GM21390 (cell line): ENCODE measurements around the gene SAFB2.
A peak's percentile ranks its signal among the peaks of the same experiment; 100 is the strongest.

Experiments
- ATAC-seq: cut with Tn5 transposase; IDR thresholded peaks from one replicate; pipeline ENCODE4 v1.9.1; 2021; ENCODE audit not compliant: unreplicated experiment

SAFB2 gene

GRCh38 chr19:5622465-5623396 lies at the start of gene SAFB2, which contains the start of gene SAFB:
Gene SAFB2, minus strand, starts transcription at chr19:5622776. Its CDS starts 61 bp downstream, at chr19:5622715.
Gene SAFB, plus strand, starts transcription at chr19:5623083. Its CDS starts 123 bp downstream, at chr19:5623206.
- peak; percentile 72 for ATAC-seq

DNA sequence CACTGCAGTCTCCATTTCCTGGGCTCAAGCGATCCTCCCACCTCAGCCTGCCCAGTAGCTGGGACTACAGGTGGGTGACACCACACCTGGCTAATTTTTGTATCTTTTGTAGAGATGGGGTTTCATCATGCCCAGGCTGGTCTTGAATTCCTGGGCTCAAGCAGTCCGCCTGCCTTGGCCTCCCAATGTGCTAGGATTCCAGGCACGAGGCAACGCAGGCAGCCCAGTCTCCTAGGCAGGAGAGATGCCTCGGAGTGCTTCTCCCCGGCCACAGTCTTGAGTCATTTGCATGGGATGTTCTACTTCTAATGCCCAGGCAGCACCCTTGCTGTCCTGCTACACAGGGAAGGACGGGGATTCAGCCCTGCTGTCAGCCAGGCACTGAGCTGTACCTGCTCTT lies 49.0 kb upstream of the SAFB2 start:
- no peak for ATAC-seq

DNA sequence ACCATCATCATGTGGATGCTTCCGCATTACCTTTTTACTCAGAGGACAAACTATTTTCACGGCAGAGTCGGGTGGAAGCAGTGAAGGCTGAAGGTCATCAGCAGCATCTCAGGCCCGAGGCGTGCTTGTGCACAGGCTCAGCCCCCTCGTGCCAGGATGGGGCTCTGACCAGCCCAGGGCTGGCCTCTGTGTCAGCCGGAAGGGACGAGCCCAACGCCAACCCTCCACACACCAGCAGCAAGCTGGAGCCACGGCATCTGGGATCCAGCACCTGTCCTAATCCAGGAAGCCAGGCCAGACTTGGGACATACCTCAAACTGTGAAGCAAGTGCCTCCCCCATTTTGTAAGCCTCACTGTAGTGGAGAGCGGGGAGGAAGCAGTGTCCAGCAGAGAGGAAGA lies 46.6 kb upstream of the SAFB2 start:
- no peak for ATAC-seq

GRCh38 chr19:5667751-5668271 lies 45.2 kb upstream of the SAFB2 start:
- no peak for ATAC-seq

DNA sequence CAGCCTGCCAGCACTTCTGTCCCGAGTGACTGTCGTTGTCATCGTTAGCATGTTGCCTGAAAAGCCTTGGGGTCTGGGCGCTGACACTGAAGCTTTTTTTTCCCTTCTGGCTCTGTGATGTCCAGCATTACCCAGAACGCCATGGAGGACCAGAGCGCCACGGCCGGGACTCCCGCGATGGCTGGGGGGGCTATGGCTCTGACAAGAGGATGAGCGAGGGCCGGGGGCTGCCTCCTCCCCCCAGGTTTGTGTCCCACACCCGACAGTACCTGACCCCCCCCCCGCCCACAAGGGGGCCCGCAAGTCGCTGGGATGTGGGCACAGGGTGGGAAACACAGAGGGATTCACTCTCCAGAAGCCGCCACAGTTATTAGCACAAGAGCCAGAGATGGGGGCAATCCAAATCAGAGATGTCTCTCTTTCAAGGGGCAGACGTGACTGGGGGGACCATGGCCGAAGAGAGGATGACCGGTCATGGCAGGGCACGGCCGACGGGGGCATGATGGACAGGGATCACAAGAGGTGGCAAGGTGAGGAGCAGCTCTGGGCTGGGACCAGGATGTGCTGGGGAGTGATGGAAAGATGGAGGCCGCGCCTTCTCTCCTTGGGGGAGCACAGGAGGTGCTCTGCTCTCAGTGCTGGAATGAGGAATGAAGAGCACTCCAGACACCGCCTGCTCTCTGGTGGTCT lies 44.5 kb upstream of the SAFB2 start:
- ATAC-seq: no peak

DNA sequence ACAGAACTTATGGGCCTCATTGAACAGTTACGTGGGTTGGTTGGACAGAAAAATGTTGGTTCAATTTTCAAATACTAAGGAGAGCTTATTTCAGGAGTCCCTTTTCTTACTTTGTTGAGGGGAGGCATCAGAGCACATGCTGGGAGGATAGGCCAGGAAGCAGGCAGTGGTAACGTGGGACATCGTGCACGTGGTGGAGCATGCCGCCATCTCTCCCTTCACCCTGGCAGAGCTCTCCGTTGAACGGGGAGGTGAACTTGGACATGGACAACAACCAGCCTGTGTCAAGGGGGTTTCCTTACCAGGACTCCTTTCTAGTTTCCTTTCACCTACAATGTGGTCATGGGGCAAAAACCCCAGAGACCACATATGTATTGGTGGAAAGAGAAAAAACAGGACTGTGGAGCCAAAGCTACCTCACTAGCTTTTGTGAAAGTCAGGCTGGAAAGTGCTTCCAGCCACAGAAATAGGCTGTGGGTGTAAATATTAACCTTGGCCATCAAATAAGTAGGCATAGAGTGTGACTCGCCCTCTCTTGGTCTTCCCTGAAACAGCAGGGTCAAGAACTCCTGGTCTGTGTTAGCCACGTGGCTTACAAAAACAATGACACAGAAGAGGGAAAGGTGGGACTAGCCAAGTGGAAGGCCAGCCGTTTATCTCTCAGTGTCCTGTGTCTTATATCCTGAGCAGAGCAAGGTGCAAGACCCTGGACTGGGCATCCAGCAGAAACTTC lies 43.4 kb upstream of the SAFB2 start:
- ATAC-seq: no peak

GRCh38 chr19:5664515-5664914 lies 41.9 kb upstream of the SAFB2 start:
- ATAC-seq: no peak

DNA sequence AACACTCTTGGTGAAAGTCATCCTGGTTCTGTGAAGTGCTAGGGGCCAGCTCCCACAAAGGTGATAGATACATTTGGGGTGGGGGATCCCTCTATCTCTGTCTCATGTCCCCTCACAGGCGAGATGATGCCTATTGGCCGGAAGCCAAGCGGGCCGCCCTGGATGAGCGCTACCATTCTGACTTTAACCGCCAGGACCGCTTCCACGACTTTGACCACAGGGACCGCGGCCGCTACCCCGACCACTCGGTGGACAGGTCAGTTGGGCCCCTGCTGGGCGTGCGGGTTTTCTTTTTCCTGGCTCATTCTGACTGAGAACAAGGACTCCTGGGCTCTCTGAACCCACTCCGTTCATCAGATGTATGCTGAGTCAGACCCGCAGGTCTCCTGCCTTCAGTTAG lies 41.3 kb upstream of the SAFB2 start:
- ATAC-seq: no peak

- no peak for ATAC-seq
These were observed 38.9 kb upstream of the SAFB2 start for GRCh38 chr19:5661483-5661882.

GRCh38 chr19:5655412-5655811 lies 32.8 kb upstream of the SAFB2 start:
- ATAC-seq: no peak

GRCh38 chr19:5654931-5655330 lies 32.4 kb upstream of the SAFB2 start:
- ATAC-seq: no peak

DNA sequence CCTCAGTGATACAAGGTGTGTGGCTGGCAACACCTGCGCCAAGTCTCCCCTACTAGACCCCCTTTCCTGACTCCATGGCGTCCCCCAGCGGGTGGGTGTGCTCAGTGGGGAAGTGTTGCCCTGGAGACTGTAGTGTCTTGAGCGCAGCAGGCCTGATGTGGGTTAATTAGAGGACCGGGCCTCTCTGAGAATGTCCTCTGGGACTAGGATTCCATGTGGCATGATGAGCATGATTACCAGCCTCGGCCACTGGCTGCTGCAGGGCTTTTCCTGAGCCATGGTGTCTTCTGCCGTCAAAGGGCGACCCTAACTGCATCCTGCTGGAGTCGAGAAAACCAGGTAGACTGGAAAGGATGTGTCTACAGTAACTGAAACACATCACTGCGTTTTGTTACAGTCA lies 29.7 kb upstream of the SAFB2 start:
- no peak for ATAC-seq

DNA sequence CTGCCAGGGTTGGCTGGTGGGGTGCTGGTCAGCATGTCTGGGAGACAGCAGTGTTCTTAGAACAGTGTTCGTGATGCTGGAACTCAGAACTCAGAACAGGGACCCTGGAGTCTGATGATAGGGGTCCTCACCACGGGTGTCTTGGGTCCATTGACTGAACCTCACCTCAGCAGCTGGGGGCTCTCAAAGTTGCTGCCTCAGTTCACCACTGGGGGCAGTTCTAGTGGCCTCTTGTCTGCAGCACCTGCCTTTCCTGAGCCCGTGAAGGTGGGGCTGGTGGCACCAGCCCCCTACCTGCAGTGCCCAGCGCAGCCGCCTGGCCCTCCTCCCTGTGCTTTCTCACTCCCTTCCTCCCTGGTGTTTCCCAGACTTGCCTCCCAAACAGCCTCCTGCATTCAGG lies 28.8 kb upstream of the SAFB2 start:
- no peak for ATAC-seq

DNA sequence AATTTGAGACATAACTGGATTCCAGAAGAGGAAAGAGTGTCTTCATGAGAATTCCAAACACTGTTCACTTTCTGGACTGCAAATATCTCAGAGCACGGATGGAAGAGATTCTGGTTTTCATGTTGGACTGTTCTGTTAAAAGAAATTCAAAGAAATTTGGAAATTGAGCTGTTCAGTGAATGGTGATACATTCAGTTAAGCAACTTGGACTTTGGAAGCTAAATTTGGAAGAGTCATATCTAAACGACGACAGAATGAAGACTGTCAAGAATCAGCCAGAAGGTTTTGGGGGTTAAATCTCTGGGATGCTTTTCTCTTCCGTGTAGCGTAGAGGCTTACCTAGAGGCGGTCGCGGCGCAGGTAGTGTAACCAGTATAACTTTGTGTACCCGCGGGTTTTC lies 25.9 kb upstream of the SAFB2 start:
- no peak for ATAC-seq

- no peak for ATAC-seq
These were observed 24.1 kb upstream of the SAFB2 start for GRCh38 chr19:5646703-5647102.

DNA sequence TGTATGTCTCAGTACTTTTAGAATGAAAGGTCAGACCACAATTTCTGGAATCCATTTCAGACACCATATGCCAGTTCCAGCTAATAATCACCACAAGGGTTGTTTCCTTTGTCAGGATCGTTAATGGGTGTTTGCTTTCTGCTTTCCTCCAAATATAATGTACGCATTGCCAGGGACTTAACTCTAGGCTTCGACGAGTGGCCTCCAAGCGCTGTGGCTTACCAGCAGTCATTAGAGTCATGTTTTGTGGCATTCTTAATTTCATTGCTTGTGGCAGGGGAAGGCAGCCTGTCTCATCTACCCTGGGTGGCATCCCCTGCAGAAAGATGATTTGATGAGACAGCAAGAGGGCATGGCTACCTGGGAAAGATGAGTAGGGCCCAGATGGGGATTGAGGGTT lies 22.8 kb upstream of the SAFB2 start:
- ATAC-seq: no peak

DNA sequence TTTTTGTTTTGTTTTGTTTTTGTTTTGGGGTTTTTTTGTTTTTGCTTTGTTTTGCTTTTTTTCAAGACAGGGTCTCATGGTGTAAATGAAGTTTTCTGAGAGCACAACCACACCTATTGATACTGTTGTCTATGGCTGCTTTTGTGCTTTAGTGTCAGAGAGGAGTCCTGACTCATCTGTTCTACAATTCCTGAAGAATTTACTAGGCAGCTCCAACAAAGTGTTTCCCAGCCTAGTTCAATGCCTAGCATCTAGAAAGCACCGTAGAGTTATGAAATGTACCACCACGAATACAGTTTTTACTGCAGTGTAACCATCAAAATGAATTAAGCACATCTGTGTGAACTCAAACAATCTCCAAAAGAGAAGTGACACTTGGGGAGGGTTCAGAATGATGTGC lies 21.5 kb upstream of the SAFB2 start:
- ATAC-seq: no peak

- no peak for ATAC-seq
These were observed 20.5 kb upstream of the SAFB2 start for GRCh38 chr19:5643060-5643459.

DNA sequence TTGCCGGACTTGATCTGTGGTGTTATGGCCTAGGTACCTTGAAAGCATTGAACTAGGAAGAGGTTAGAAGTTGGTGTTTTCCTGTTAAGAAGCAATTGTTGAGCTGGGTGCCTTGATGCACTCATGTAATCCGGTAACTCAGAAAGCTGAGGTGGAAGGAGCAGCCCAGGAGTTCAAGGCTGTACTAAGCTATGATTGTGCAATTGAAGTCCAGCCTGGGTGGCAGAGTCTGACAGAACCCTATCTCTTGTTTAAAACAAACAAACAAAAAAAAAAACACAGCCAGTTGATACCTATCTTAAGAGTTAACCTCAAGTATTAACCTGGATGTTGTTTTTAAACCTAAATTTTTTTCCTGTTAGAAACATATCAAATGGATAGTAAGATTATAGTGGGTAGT lies 19.6 kb upstream of the SAFB2 start:
- no peak for ATAC-seq

- ATAC-seq: no peak
These were observed 18.6 kb upstream of the SAFB2 start for GRCh38 chr19:5641171-5641570.

DNA sequence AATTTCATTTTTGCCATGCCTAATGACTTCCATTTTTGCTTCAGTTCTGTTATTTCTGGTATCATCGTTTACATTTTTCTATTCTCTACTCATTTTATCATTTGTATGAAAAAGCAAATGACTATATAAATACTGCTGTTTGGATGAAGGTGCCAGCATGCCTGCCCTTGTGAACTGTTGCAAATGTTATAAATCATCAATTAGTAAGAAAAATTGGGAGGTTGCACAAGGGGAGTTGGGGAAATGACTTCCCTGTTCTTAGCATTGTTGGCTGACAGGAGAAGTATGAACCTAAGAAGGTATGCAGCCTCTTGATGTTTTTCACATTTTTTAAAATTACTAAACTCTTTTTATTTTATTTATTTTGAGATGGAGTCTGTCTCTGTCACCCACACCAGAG lies 15.4 kb upstream of the SAFB2 start:
- ATAC-seq: no peak
